ENCODE data around the gene GALT.
A peak's percentile ranks its signal among the peaks of the same experiment; 100 is the strongest.

- TF ChIP-seq, protein P1, sequence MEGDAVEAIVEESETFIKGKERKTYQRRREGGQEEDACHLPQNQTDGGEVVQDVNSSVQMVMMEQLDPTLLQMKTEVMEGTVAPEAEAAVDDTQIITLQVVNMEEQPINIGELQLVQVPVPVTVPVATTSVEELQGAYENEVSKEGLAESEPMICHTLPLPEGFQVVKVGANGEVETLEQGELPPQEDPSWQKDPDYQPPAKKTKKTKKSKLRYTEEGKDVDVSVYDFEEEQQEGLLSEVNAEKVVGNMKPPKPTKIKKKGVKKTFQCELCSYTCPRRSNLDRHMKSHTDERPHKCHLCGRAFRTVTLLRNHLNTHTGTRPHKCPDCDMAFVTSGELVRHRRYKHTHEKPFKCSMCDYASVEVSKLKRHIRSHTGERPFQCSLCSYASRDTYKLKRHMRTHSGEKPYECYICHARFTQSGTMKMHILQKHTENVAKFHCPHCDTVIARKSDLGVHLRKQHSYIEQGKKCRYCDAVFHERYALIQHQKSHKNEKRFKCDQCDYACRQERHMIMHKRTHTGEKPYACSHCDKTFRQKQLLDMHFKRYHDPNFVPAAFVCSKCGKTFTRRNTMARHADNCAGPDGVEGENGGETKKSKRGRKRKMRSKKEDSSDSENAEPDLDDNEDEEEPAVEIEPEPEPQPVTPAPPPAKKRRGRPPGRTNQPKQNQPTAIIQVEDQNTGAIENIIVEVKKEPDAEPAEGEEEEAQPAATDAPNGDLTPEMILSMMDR (IDR thresholded peaks at IDR 0.05; ENCODE audit: low read depth, low read length, missing input control), result peak; percentile 97
- no peak for TF ChIP-seq FOXA1 (IDR thresholded peaks at IDR 0.05)
- TF ChIP-seq JUND (IDR thresholded peaks at IDR 0.05), result no peak
- TF ChIP-seq GABPA (IDR thresholded peaks at IDR 0.05 in 1 of 2, conservative IDR thresholded peaks at IDR 0.05 in 1 of 2), result no peak
Measured at GRCh38 chr9:34603610-34604231, 42.8 kb upstream of the GALT start.

Measured in liver (tissue), 3 donors.